Hematopoietic multipotent progenitor cell treated with erythropoietin and hydrocortisone succinate and interleukin-3 and kit ligand, for 4 days (in vitro differentiated cells): Measurements from ENCODE around the gene PTPRM.

Experiments used
- DNase-seq: peaks from one replicate; pipeline ENCODE4 v3.0.0-alpha.2; 2015

Gene PTPRM

GRCh38 chr18:7601246-7601615 is 34.1 kb downstream of the PTPRM start:
- DNase-seq: peak; percentile 13

GRCh38 chr18:7601936-7602335 is 34.8 kb downstream of the PTPRM start:
- DNase-seq: no peak

- DNase-seq: no peak
Measured at GRCh38 chr18:7603259-7604000, 36.3 kb downstream of the PTPRM start.

GRCh38 chr18:7604361-7604760 is 37.2 kb downstream of the PTPRM start:
- DNase-seq: no peak

- no peak for DNase-seq
Measured at GRCh38 chr18:7605705-7606104, 38.6 kb downstream of the PTPRM start.

GRCh38 chr18:7607540-7608173 is 40.5 kb downstream of the PTPRM start:
- DNase-seq: no peak

GRCh38 chr18:7608174-7608550 is 41.0 kb downstream of the PTPRM start:
- DNase-seq: no peak

- DNase-seq: no peak
Measured at GRCh38 chr18:7608781-7609201, 41.7 kb downstream of the PTPRM start.

- DNase-seq: no peak
Measured at GRCh38 chr18:7609617-7610016, 42.5 kb downstream of the PTPRM start.

GRCh38 chr18:7614042-7614441 is 46.9 kb downstream of the PTPRM start:
- DNase-seq: no peak

GRCh38 chr18:7615840-7616239 is 48.7 kb downstream of the PTPRM start:
- DNase-seq: no peak

- DNase-seq: no peak
Measured at GRCh38 chr18:7616661-7617060, 49.5 kb downstream of the PTPRM start.

GRCh38 chr18:7617738-7618422 is 50.8 kb downstream of the PTPRM start:
- no peak for DNase-seq

GRCh38 chr18:7618891-7619442 is 51.9 kb downstream of the PTPRM start:
- no peak for DNase-seq

- DNase-seq: no peak
Measured at GRCh38 chr18:7619676-7620075, 52.6 kb downstream of the PTPRM start.

- no peak for DNase-seq
Measured at GRCh38 chr18:7622721-7623120, 55.6 kb downstream of the PTPRM start.

- no peak for DNase-seq
Measured at GRCh38 chr18:7623681-7624080, 56.6 kb downstream of the PTPRM start.

- no peak for DNase-seq
Measured at GRCh38 chr18:7624697-7625096, 57.6 kb downstream of the PTPRM start.

- DNase-seq: no peak
Measured at GRCh38 chr18:7626175-7626921, 59.2 kb downstream of the PTPRM start.

- DNase-seq: no peak
Measured at GRCh38 chr18:7626922-7627440, 59.9 kb downstream of the PTPRM start.

GRCh38 chr18:7629416-7629815 is 62.3 kb downstream of the PTPRM start:
- no peak for DNase-seq

GRCh38 chr18:7630731-7631442 is 63.8 kb downstream of the PTPRM start:
- DNase-seq: no peak
